GDM1 (cell line): ENCODE data around the gene FKBP5.
"Not testable (repeated sequence)": the region's sequence is repeated elsewhere in the genome, so short reads cannot be mapped to it uniquely, and the experiment has no call there.

ENCODE experiments used
- DNase-seq: peaks from one replicate; lab custom pipeline; 2025; lab: John Stamatoyannopoulos, UW

The FKBP5 gene

GRCh38 chr6:35543459-35544193, 145.1 kb downstream of the FKBP5 start:
- DNase-seq: no peak

GRCh38 chr6:35541836-35542235, 146.9 kb downstream of the FKBP5 start:
- DNase-seq: no peak

DNA sequence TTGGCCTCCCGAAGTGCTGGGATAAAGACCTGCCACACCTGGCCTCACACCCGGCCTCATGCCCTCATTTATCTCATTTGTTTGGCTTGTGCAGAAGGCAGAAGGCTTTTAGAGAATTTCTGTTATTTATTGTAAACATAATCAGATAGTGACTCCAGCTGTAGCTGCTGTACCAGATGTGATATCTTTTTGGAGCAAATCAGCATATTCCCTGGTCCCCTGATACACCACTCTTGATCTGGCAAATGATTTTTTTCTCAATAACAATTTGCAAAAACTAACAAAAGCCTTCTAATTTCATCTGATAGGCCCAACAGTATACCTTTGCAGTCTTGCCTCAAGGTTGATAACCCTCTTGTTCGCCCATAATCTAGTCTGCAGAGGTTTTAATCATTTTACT, 149.5 kb downstream of the FKBP5 start:
- no peak for DNase-seq

DNA sequence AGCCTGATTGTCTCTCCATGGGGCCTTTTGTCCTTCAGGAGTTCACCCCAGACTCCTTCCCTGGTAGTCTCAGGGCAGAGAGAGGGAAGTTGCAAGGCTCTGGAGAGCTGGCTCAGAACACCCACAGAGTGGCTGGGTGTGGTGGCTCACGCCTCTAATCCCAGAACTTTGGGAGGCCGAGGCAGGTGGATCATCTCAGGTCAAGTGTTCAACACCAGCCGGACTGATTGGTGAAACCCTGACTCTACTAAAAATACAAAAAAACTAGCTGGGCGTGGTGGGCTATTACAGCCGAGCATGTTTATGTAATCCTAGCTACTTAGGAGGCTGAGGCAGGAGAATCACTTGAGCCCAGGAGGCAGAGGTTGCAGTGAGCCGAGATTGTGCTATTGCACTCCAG, 152.9 kb downstream of the FKBP5 start:
- not testable (repeated sequence) for DNase-seq

DNA sequence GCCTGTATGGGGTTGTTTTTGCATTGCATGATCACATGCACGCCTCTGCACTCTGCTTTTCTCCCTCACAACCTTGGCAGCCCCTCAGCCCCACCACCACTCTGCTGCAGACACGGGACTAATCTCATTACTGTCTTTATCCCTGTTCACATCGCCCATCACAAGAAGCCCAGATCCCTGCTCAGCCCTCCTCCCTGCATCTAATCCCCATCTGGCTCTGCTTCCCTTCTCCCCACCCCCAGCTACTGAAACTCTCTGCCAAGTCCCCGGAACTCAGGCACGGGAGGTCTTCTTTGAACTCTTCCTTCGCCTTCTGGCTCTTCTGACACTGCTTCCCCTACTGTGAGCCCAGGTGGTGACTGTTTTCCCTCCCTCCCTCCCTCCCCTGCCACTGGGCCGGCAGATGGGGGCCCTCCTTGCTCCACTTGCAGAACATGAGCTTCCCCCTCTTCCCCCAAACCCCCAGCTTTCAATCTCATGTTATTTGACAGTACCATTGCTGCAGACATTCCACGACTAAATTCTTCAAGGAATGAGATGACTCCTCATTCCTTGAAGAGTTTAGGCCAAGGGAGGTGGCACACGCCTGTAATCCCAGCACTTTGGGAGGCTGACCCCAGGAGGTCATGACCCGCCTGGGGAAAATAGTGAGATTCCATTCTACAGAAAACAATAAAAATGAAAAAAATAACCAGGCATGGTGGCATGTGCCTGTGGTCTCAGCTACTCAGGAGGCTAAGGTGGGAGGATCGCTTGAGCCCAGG, 154.1 kb downstream of the FKBP5 start:
- DNase-seq: no peak

- DNase-seq: no peak
Measured at GRCh38 chr6:35533981-35534380, 154.7 kb downstream of the FKBP5 start.

DNA sequence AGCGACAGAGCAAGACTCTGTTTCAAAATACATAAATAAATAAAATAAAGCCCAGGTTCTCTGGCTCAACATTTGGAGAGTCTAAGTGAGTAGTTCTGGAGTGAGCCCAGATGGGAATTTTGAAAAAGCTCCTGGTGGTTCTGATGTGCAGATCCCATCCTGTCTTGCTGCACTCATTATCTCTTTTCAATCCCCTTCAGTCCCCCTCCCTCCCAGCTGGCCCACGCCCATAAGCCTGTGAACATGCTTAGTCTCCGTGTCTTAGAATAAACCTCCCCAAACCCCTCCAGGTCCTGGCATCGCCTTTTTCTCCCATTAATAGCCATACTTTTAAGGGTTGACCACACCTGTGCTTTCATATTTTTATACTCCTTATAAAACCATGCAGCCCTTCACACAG, 156.6 kb downstream of the FKBP5 start:
- no peak for DNase-seq

DNA sequence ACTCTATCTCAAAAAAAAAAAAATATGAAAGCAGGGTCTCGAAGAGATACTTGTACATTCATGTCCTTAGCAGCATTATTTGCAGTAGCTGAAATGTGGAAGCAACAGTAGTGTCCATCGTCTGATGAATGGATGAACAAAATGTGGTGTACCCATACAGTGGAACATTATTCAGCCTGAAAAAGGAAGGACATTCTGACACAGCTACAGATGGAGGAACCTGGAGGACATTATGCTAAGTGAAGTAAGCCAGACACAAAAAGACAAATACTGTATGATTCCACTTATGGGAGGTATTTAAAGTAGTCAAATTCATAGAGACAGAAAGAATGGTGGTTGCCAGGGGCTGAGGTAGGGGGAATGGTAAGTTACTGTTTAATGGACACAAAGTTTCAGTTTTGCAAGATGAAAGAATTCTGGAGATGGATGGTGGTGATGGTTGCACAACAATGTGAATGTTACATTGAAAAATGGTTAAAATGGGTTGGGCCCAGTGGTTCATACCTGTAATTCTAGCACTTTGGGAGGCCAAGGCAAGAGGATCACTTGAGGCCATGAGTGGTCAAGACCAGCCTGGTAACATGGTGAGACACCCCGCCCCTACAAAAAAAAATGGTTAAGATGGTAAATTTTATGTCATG, 164.2 kb downstream of the FKBP5 start:
- DNase-seq: no peak
